ENCODE measurements around the gene ATG4B. TPM values are rescaled to one million over a fixed set of nuclear protein-coding genes. Genes with fewer than 3 reads are reported as not detected.
"Not testable (repeated sequence)": the region's sequence is repeated elsewhere in the genome, so short reads cannot be mapped to it uniquely, and the experiment has no call there.

Gene ATG4B
- total RNA-seq, result 94.9 and 99.0 TPM in 2 replicates

- intact Hi-C loops (cut with micrococcal nuclease), result loop anchor here (1.0 to 5.0 kb wide), 9 partner anchors 20 to 1500 kb away; partner anchors contain the start of genes COPS9, D2HGDH, DUSP28 and HDLBP
Measured at GRCh38 chr2:241637018-241637794, at the start of gene ATG4B, which contains the start of gene THAP4. ATG4B (plus strand) TSS chr2:241637693; CDS start chr2:241637715, 22 bp downstream. THAP4 (minus strand) TSS chr2:241637158; CDS start chr2:241637017, 141 bp downstream.

DNA sequence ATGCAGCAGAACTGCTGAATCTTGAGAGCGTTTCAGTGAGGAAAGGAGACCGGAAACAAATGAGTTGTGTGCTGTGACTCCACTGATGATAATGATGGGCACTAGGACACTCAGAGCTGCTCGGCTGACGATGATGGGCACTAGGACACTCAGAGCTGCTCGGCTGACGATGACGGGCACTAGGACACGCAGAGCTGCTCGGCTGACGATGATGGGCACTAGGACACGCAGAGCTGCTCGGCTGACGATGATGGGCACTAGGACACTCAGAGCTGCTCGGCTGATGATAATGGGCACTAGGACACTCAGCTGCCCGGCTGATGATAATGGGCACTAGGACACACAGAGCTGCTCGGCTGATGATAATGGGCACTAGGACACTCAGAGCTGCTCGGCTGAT lies 47.6 kb upstream of the ATG4B start:
- intact Hi-C loops (cut with micrococcal nuclease), result not testable (repeated sequence)

GRCh38 chr2:241590496-241591455 lies 46.7 kb upstream of the ATG4B start:
- intact Hi-C loops (cut with micrococcal nuclease), result not testable (repeated sequence)

GRCh38 chr2:241592126-241592845 lies 45.2 kb upstream of the ATG4B start:
- intact Hi-C loops (cut with micrococcal nuclease), result no loop called here

DNA sequence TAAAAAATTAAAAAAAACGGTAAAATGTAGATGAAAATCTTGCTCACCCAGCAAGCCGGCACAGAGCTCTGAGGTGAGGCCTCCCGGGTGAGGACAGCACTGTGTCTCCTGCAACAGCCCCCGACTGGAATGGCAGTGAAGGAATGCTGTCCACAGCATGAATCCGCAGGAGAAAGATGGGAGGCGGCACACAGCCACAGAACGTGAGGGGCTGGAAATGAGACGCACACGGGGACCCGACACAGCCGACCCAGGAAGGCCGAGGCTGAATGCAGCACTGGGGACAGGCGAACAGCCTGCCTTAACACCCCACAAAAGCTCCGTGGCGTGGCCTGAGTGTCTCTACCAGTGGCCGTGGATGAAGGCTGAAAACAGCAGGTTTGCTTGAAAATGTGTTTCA lies 44.2 kb upstream of the ATG4B start:
- intact Hi-C loops (cut with micrococcal nuclease), result no loop called here

DNA sequence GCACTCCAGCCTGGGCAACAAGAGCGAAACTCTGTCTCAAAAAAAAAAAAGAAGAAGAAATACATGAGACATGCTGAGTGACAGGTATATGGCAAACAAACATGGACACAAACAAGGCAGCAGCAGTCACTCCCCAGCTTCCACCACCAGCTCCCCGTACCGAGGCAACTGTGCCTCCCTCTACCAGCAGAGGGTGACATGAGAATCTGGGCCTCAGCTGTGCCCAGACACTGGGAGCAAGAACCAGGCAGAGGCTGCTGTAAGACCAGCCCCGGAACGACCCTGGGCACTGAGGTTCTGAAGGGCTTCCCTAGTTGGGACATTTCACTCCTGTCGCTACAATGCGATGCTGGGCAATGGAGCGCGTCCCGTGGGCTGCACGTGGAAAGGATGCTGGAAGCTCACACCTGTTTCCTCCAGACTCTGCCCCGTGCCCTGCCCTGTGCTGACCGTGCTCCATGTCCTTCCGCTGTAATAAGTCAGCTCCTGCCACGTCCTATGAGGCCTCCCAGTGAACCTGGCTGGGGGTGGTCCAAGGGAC lies 41.8 kb upstream of the ATG4B start:
- intact Hi-C loops (cut with micrococcal nuclease), result no loop called here

- intact Hi-C loops (cut with micrococcal nuclease), result no loop called here
Measured at GRCh38 chr2:241597561-241597960, 39.9 kb upstream of the ATG4B start.

DNA sequence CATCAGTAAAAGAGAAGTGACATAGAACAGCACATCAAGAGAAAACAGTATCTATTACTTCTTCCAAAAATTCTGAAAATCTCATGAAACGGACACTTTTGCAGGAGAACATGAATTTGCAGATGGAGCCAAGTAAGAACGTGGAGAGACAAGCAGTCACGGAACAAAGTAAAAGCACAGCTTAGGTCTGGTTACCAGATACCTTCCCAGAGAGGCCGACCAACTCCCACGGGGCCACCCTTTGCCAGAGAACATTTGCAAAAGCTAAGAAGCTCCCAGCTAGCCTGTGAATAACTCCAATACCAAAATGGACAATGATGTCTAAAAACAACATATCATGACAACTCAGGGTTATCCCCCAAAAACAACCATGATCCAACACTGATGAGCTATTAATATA lies 39.4 kb upstream of the ATG4B start:
- intact Hi-C loops (cut with micrococcal nuclease), result no loop called here

DNA sequence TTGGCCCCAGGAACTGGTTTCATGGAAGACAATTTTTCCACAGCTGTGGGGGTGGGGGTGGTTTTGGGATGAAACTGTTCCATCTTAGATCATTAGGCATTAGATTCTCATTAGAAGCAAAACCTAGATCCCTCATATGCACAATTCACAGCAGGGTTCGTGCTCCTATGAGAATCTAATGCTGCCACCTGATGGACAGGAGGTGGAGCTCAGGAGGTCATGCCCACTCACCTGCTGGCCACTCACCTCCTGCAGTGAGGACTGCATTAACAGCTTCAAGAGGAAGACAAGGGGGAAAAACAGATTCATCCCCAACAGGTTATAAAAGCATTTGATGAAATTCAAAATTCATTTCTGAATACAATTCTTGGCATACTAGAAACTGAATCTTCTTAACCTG lies 39.0 kb upstream of the ATG4B start:
- intact Hi-C loops (cut with micrococcal nuclease), result no loop called here

GRCh38 chr2:241599615-241600014 lies 37.9 kb upstream of the ATG4B start:
- intact Hi-C loops (cut with micrococcal nuclease), result no loop called here

- intact Hi-C loops (cut with micrococcal nuclease), result no loop called here
Measured at GRCh38 chr2:241601841-241602240, 35.7 kb upstream of the ATG4B start.

DNA sequence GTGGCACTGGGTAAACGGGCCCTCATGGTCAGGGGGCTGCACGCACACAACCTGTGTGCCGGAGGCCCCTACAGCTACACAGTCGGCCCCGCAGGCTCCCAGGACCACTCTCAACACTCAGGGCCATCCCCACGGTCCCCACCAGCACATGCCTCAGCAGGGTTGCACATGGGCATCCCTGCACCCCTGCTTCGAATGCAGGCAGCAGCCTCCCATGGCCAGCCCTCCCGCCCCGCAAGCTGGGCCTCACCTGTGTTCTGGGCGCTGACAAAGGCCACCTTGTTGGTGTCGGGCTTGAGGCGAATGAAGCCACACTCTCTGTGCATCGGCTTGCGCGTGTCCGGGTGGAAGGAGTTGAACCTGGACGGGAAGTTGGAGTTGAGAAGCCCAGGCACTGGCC lies 34.8 kb upstream of the ATG4B start:
- intact Hi-C loops (cut with micrococcal nuclease), result no loop called here

- intact Hi-C loops (cut with micrococcal nuclease), result no loop called here
Measured at GRCh38 chr2:241603686-241604085, 33.8 kb upstream of the ATG4B start.

GRCh38 chr2:241606186-241606585 lies 31.3 kb upstream of the ATG4B start:
- intact Hi-C loops (cut with micrococcal nuclease), result no loop called here

DNA sequence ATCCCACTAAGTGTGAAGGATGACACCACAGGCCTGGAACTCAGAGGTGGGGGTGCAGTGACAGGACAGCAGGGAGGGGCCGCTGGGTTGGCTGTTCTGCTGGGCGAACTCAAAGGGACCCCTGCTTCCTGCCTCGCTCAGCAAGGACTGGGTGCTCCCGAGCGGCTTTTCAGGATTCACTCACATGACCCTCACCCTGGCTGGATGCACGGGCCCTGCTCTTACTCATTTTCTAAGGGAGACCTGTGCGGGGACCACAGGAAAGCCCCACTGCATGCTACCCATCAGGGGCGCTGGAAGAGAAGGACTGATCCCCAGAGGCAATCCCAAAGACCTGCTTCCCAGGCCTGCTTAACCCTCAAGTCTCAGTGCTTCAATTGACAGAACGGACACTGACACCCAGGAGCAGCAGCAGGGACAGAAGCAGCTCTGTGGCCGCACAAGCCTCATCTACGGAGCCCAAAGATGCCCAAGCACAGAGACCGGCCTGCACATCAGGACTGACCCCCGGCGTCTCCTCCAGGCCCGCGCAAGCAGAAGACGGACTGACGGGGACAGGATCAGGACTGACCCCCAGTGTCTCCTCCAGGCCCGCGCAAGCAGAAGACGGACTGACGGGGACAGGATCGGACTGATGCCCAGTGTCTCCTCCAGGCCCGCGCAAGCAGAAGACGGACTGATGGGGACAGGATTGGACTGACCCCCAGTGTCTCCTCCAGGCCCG lies 30.2 kb upstream of the ATG4B start:
- intact Hi-C loops (cut with micrococcal nuclease), result no loop called here

DNA sequence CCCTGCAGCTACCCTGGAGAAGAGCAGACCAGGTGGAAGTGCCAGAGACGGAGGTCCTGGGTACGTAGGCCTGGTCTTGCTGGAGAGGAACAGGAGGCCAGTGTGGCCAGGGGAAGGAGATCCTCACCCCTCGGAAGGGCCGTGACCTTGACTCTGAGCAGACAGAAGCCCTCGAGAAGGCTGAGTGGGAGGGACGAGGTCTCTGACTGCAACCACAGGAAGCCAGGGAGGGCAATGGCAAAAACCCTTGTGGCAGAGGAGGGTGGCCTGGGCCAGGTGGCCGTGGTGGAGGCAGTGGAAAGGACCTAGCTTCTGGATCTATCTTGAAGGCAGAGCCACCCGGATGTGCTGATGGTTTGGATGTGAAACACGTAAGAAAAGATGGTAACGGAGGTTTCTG lies 28.6 kb upstream of the ATG4B start:
- intact Hi-C loops (cut with micrococcal nuclease), result no loop called here

DNA sequence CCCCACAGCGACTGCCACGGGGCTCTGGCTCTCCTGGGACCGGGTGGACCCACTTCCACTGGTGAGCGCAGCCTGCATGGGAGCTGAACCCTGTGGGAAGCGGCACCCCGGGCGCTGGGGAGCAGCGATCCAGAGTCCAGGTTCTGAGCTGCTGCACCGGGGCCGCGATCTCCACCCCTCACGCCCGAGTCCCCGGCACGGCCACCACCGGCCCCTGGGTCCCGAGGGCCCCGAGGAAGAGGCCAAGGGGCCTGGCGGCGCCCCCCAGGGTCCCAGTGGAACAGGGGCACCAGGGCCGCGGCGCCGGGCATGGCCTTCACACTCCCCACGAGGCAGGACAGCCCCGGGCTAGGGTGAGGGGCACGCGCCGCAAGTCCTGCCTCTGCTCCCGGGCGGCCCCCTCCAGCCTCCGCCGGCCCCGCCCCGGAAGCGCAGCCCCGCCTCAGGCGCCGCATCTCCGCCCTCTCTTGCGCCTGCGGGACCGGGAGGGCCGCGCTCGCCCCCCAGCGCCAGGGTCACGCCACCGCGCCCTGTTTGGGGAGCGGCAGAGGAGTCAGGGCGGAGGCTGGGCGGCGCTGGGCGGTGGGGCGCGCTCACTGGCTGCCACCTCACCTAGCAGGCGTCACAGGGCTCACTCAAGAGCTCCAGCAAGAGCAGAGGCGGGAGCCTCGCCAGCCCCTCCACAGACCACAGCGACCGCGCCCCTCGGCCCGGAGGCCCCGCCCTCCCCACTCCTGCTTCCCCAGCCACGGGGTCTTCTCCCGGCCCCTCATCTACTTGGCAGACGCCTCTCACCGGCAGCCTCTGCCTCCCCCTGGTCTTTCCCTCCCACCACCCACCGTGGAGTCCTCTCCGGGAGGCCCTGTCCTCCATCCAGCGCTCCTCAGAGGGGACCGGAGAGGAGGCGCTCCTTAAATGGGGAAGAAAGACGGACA lies 27.4 kb upstream of the ATG4B start:
- intact Hi-C loops (cut with micrococcal nuclease), result loop anchor here (1.0 to 2.0 kb wide), 12 partner anchors 8 to 507 kb away; partner anchors contain the start of genes D2HGDH, DTYMK, FARP2 and HDLBP

GRCh38 chr2:241611062-241611461 lies 26.4 kb upstream of the ATG4B start:
- intact Hi-C loops (cut with micrococcal nuclease), result loop anchor here (2.0 kb wide), 2 partner anchors 166 to 508 kb away; partner anchors contain the start of gene MTERF4

All from T-helper 1 cell treated with Interleukin-12 subunit alpha and Interleukin-12 subunit beta and Interleukin-4 antibody, amounts not matched to agents 30 ng/mL and 1 ng/mL, for 36 hours (primary cell).